Neuronal stem cell (in vitro differentiated cells): ENCODE measurements around the gene USP2.

ENCODE experiments used
- DNase-seq: peaks from one replicate; pipeline ENCODE4 v3.0.0-alpha.2; 2013; ENCODE audit warnings: low spot score
- H2AFZ ChIP-seq: one replicate; pipeline ENCODE4 v1.6.1; 2013; ENCODE audit warnings: mild to moderate bottlenecking, low read length, inconsistent platforms
- H2AK5ac ChIP-seq: 2 replicates; pipeline ENCODE4 v1.6.1; 2013; ENCODE audit warnings: low read depth, mild to moderate bottlenecking, inconsistent platforms, low read length, moderate library complexity, mixed read lengths
- H2BK120ac ChIP-seq: 2 replicates; pipeline ENCODE4 v1.6.1; 2013; ENCODE audit warnings: low read depth, mild to moderate bottlenecking, inconsistent platforms, low read length, moderate library complexity, mixed read lengths
- H2BK12ac ChIP-seq: one replicate; pipeline ENCODE4 v1.6.1; 2013; ENCODE audit warnings: low read length, inconsistent platforms
- H2BK15ac ChIP-seq: 2 replicates; pipeline ENCODE4 v1.6.1; 2013; ENCODE audit warnings: mild to moderate bottlenecking, low read length, inconsistent platforms, mixed read lengths
- H2BK5ac ChIP-seq: one replicate; pipeline ENCODE4 v1.6.1; 2013; ENCODE audit warnings: inconsistent platforms, mild to moderate bottlenecking, low read length, moderate library complexity
- H3K14ac ChIP-seq: one replicate; pipeline ENCODE4 v1.6.1; 2013; ENCODE audit warnings: low read length, inconsistent platforms
- H3K18ac ChIP-seq: 2 replicates; pipeline ENCODE4 v1.6.1; 2013; ENCODE audit warnings: low read length, inconsistent platforms
- H3K23ac ChIP-seq: 2 replicates; pipeline ENCODE4 v1.6.1; 2013; ENCODE audit warnings: low read depth, mild to moderate bottlenecking, mixed read lengths, low read length, inconsistent platforms; ENCODE audit not compliant: poor library complexity
- H3K27ac ChIP-seq: replicated peaks from 3 replicates; pipeline ENCODE4 v1.5.1; 2013; ENCODE audit warnings: low read length, inconsistent platforms
- H3K27me3 ChIP-seq, 3 experiments: 2 replicates each; pipeline ENCODE4 v1.6.1; 2013; ENCODE audit warnings: low read length in 3 of 3, mild to moderate bottlenecking in 2 of 3, inconsistent platforms in 1 of 3, low read depth in 1 of 3, mixed read lengths in 1 of 3, moderate library complexity in 1 of 3; ENCODE audit not compliant: control insufficient read depth in 3 of 3, insufficient read depth in 3 of 3
- H3K36me3 ChIP-seq, 2 donors: replicated peaks in 1 of 2; 2 replicates each; pipeline ENCODE4 v1.6.1; 2013; ENCODE audit warnings: low read length in 2 of 2; ENCODE audit not compliant: control insufficient read depth in 2 of 2, insufficient read depth in 2 of 2
- H3K4ac ChIP-seq: 2 replicates; pipeline ENCODE4 v1.6.1; 2013; ENCODE audit warnings: inconsistent platforms, mild to moderate bottlenecking, low read length, moderate library complexity
- H3K4me1 ChIP-seq, 2 donors: 1 replicate in 1 of 2; 2 replicates in 1 of 2; pipeline ENCODE4 v1.6.1; 2013; ENCODE audit warnings: low read length in 2 of 2, low read depth in 1 of 2; ENCODE audit not compliant: control insufficient read depth in 2 of 2, insufficient read depth in 1 of 2
- H3K4me2 ChIP-seq: one replicate; pipeline ENCODE4 v1.6.1; 2013; ENCODE audit warnings: mild to moderate bottlenecking, low read length, inconsistent platforms; ENCODE audit not compliant: insufficient read depth, poor library complexity, severe bottlenecking
- H3K4me3 ChIP-seq, 2 donors: 2 replicates each; pipeline ENCODE4 v1.5.1; 2013; ENCODE audit warnings: low read length in 2 of 2, mild to moderate bottlenecking in 2 of 2, inconsistent platforms in 1 of 2, moderate library complexity in 1 of 2
- H3K79me1 ChIP-seq: one replicate; pipeline ENCODE4 v1.6.1; 2013; ENCODE audit warnings: low read depth, mild to moderate bottlenecking, inconsistent platforms, low read length, moderate library complexity
- H3K9ac ChIP-seq: one replicate; pipeline ENCODE4 v1.6.1; 2013; ENCODE audit warnings: mild to moderate bottlenecking, low read depth, low read length, inconsistent platforms; ENCODE audit not compliant: poor library complexity
- H3K9me3 ChIP-seq, 2 donors: replicated peaks in 1 of 2; 2 replicates each; pipeline versions ENCODE3 to v1.6.1; 2013; ENCODE audit warnings: low read length in 2 of 2, mild to moderate bottlenecking in 2 of 2, inconsistent platforms in 1 of 2, low read depth in 1 of 2, mixed read lengths in 1 of 2, moderate library complexity in 1 of 2; ENCODE audit not compliant: control insufficient read depth in 2 of 2, insufficient read depth in 1 of 2
- H4K8ac ChIP-seq: one replicate; pipeline ENCODE4 v1.6.1; 2013; ENCODE audit warnings: low read depth, mild to moderate bottlenecking, inconsistent platforms, low read length, moderate library complexity
- H4K91ac ChIP-seq: one replicate; pipeline ENCODE4 v1.6.1; 2013; ENCODE audit warnings: low read length, low read depth, mild to moderate bottlenecking, inconsistent platforms; ENCODE audit not compliant: poor library complexity
- WGBS, 2 donors: extraction: QIAGEN DNeasy Blood & Tissue Kit; methylation state at CpG; one replicate each; pipeline ENCODE4 v1.1.7; 2013; ENCODE audit warnings: missing lambda C conversion rate in 2 of 2, mixed read lengths in 1 of 2; ENCODE audit not compliant: insufficient read length in 2 of 2, insufficient replicate concordance in 1 of 2; ENCODE audit errors: extremely low coverage in 2 of 2; 5-methylcytosine and 5-hydroxymethylcytosine counted together

Gene USP2

GRCh38 chr11:119342362-119343130 lies 38.9 kb downstream of the USP2 start:
- Histone ChIP-seq H3K9me3 (no peaks in the 10 kb centered on the region), H3K18ac (peak overlapping the region; percentile 81), H3K79me1 (peaks cover 2% of the 10 kb centered on the region), H3K4me2 (no peak overlapping the region), H2BK15ac (peak overlapping the region; percentile 38), H3K14ac (no peak overlapping the region), H2BK12ac (peak overlapping the region; percentile 43), H2AK5ac (peak overlapping the region; percentile 91), H3K9ac (no peak overlapping the region), H2BK5ac (peak overlapping the region; percentile 45), H3K4ac (no peak overlapping the region), H3K36me3 (peaks cover 0 to under 1% of the 10 kb centered on the region in 2 donors), H3K27ac (no peak overlapping the region), H4K8ac (no peak overlapping the region), H3K23ac (peak overlapping the region; percentile 74), H2AFZ (no peak overlapping the region), H3K27me3 (peaks cover 6 to 70% (median 35%) of the 10 kb centered on the region in 3 experiments), H3K4me3 (no peak overlapping the region), H2BK120ac (no peak overlapping the region), H3K4me1 (peaks cover 16 to 27% of the 10 kb centered on the region in 2 donors), H4K91ac (no peak overlapping the region)
- no peak for DNase-seq
- no CpG with 5 or more reads among the region's 10 CpGs for WGBS, 2 donors

- Histone ChIP-seq H2AFZ (no peak overlapping the region), H2BK15ac (peak overlapping the region; percentile 46), H3K27ac (no peak overlapping the region), H3K14ac (peak overlapping the region; percentile 63), H3K9ac (no peak overlapping the region), H2BK5ac (peak overlapping the region; percentile 45), H3K4me1 (peaks cover 22 to 33% of the 10 kb centered on the region in 2 donors), H3K27me3 (peaks cover 6 to 64% (median 35%) of the 10 kb centered on the region in 3 experiments), H3K4me3 (no peak overlapping the region), H3K4ac (no peak overlapping the region), H3K4me2 (no peak overlapping the region), H3K23ac (peak overlapping the region; percentile 61), H3K18ac (peak overlapping the region; percentile 77), H4K8ac (no peak overlapping the region), H3K79me1 (peaks cover 2% of the 10 kb centered on the region), H2BK12ac (no peak overlapping the region), H3K9me3 (no peaks in the 10 kb centered on the region), H2AK5ac (peak overlapping the region; percentile 91), H4K91ac (no peak overlapping the region), H3K36me3 (peaks cover 2 to 6% of the 10 kb centered on the region in 2 donors), H2BK120ac (no peak overlapping the region)
- no peak for DNase-seq
- WGBS, 2 donors = no CpG with 5 or more reads among the region's 7 CpGs
Measured at GRCh38 chr11:119342023-119342300, 39.5 kb downstream of the USP2 start.

GRCh38 chr11:119341222-119342022 lies 40.1 kb downstream of the USP2 start:
- WGBS, 2 donors = no CpG with 5 or more reads among the region's 16 CpGs
- Histone ChIP-seq H3K27ac (no peak overlapping the region), H3K79me1 (peaks cover 3% of the 10 kb centered on the region), H2BK5ac (peak overlapping the region; percentile 45), H3K9me3 (no peaks in the 10 kb centered on the region), H4K8ac (no peak overlapping the region), H2BK15ac (peak overlapping the region; percentile 91), H3K4ac (peak overlapping the region; percentile 18), H3K18ac (peak overlapping the region; percentile 89), H2BK120ac (no peak overlapping the region), H3K27me3 (peaks cover 6 to 58% (median 35%) of the 10 kb centered on the region in 3 experiments), H3K4me1 (peaks cover 22 to 31% of the 10 kb centered on the region in 2 donors), H2AK5ac (peak overlapping the region; percentile 91), H2BK12ac (no peak overlapping the region), H3K14ac (no peak overlapping the region), H3K4me3 (no peak overlapping the region), H3K36me3 (peaks cover 7 to 11% of the 10 kb centered on the region in 2 donors), H3K4me2 (no peak overlapping the region), H3K23ac (peak overlapping the region; percentile 61), H4K91ac (no peak overlapping the region), H3K9ac (peak overlapping the region; percentile 24), H2AFZ (peak overlapping the region; percentile 93)
- DNase-seq = no peak
